ENCODE measurements around the gene NPTN. TPM values are rescaled to one million over a fixed set of nuclear protein-coding genes. Genes with fewer than 3 reads are reported as not detected.

NPTN gene
- total and polyA plus RNA-seq, 2 of the 13 experiments (the other 11 are each of a cell fraction or from before 2014, with no cell fraction given): 78.0 to 110 TPM

GRCh38 chr15:73633111-73633990, at the start of gene NPTN (continued):
- TF ChIP-seq AFF4 (CRISPR knock-in tag; IDR thresholded peaks at IDR 0.05) (no peak), PCBP1 (IDR thresholded peaks at IDR 0.05; ENCODE audit: borderline replicate concordance, low read depth, low read length) (no peak), ZC3H13 (CRISPR knock-in tag; IDR thresholded peaks at IDR 0.05) (no peak), ATF3 (CRISPR knock-in tag; IDR thresholded peaks at IDR 0.05) (no peak), MEIS1 (CRISPR knock-in tag; IDR thresholded peaks at IDR 0.05; ENCODE audit: borderline replicate concordance) (peak; percentile 53; the same call in 1 of the 2 replicates), ZNF382 (CRISPR knock-in tag; IDR thresholded peaks at IDR 0.05; ENCODE audit: borderline replicate concordance) (no peak), SCMH1 (CRISPR knock-in tag; IDR thresholded peaks at IDR 0.05; ENCODE audit: borderline replicate concordance) (no peak), TBL1XR1 (IDR thresholded peaks at IDR 0.05; ENCODE audit: borderline replicate concordance, low read length, partially characterized antibody) (no peak), ZNF784 (CRISPR knock-in tag; IDR thresholded peaks at IDR 0.05; ENCODE audit: borderline replicate concordance) (no peak), SAP130 (CRISPR knock-in tag; IDR thresholded peaks at IDR 0.05; ENCODE audit: low read depth) (peak; percentile 88), TCF7 (IDR thresholded peaks at IDR 0.05; ENCODE audit: low read depth) (no peak), TOPORS (CRISPR knock-in tag; IDR thresholded peaks at IDR 0.05) (no peak), MTA1 (CRISPR knock-in tag; IDR thresholded peaks at IDR 0.05; ENCODE audit: borderline replicate concordance) (0 out of 2 replicates have a peak, but pooled peaks have one; percentile 48)
- TF ChIP-seq, protein P1, sequence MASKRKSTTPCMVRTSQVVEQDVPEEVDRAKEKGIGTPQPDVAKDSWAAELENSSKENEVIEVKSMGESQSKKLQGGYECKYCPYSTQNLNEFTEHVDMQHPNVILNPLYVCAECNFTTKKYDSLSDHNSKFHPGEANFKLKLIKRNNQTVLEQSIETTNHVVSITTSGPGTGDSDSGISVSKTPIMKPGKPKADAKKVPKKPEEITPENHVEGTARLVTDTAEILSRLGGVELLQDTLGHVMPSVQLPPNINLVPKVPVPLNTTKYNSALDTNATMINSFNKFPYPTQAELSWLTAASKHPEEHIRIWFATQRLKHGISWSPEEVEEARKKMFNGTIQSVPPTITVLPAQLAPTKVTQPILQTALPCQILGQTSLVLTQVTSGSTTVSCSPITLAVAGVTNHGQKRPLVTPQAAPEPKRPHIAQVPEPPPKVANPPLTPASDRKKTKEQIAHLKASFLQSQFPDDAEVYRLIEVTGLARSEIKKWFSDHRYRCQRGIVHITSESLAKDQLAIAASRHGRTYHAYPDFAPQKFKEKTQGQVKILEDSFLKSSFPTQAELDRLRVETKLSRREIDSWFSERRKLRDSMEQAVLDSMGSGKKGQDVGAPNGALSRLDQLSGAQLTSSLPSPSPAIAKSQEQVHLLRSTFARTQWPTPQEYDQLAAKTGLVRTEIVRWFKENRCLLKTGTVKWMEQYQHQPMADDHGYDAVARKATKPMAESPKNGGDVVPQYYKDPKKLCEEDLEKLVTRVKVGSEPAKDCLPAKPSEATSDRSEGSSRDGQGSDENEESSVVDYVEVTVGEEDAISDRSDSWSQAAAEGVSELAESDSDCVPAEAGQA (IDR thresholded peaks at IDR 0.05; ENCODE audit: low read depth): no peak
- TF ChIP-seq, protein P1 (CRISPR knock-in tag; IDR thresholded peaks at IDR 0.05; ENCODE audit: borderline replicate concordance): no peak
- TF ChIP-seq, protein P2, sequence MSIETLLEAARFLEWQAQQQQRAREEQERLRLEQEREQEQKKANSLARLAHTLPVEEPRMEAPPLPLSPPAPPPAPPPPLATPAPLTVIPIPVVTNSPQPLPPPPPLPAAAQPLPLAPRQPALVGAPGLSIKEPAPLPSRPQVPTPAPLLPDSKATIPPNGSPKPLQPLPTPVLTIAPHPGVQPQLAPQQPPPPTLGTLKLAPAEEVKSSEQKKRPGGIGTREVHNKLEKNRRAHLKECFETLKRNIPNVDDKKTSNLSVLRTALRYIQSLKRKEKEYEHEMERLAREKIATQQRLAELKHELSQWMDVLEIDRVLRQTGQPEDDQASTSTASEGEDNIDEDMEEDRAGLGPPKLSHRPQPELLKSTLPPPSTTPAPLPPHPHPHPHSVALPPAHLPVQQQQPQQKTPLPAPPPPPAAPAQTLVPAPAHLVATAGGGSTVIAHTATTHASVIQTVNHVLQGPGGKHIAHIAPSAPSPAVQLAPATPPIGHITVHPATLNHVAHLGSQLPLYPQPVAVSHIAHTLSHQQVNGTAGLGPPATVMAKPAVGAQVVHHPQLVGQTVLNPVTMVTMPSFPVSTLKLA (IDR thresholded peaks at IDR 0.05): peak; percentile 82

Data from HepG2 (cell line).